ENCODE data around the gene SORD.
A peak's percentile ranks its signal among the peaks of the same experiment; 100 is the strongest.
"Not testable (repeated sequence)": the region's sequence is repeated elsewhere in the genome, so short reads cannot be mapped to it uniquely, and the experiment has no call there.

SORD gene

DNA sequence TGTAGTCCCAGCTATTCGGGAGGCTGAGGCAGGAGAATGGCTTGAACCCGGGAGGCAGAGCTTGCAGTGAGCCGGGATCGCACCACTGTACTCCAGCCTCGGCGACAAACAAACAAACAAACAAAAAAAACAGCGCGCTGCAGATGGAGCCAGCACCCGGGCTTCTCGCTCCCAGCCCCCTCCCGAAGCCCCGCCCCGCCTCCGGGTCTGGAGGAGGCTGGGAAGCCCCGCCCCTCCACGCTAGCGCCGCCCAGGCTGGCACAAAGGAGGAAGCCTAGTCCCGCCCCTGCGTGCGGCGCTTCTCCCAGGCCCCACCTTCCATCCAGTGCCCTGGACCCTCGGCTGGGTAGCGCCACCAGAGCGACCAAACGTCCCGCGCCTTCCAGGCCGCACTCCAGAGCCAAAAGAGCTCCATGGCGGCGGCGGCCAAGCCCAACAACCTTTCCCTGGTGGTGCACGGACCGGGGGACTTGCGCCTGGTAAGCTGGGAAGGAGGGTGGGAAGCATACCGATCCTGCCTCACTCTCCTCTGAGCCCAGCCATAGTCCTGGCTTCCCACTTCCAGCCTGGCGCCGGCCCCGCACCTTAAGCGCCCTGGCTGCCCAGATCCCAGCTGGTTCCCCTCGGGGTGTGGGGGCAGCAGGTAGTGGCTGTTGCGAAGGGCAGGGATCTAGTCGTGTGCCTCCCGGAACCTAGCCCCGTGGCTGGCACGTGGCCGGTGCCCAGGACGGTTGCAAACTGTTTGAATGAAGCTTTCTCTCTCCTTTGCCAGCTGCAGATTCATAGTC is at the start of gene SORD:
Gene SORD (plus strand): TSS at position 325 of the 788 bp plus-strand sequence. CDS start 89 bp downstream, at position 414.
- TF ChIP-seq CTCF (IDR thresholded peaks at IDR 0.05; ENCODE audit: control extremely low read depth, extremely low read depth, low read depth, missing control alignments): no peak
- CTCF ChIA-PET: interaction anchor here (0.6 to 3.2 kb wide), 4 partner anchors 13 to 95 kb away, joined by 3 to 15 read pairs (median 6); no protein-coding TSS in a partner anchor
- POLR2A ChIA-PET: no interaction called here
- DNase-seq (ENCODE audit: extremely low spot score): peak; percentile 98

DNA sequence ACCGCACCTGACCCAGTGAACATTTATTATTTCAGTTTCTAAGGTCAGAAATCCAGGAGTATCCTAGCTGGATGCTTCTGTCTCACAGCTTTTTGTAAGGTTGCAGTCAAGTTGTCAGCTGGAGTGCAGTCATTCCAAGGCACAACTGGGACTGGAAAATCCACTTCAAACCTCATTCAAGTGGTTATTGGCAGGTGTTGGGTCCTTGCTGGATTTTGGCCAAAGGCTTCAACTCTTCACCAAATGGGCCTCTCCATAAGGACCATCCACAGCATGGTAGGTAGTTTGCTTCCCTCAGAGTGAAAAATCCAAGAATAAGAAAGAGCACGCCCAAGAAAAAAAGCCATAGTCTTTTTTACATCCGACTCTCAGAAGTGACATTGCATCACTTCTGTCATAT is 46.8 kb upstream of the SORD start:
- DNase-seq (ENCODE audit: extremely low spot score); POLR2A ChIA-PET; CTCF ChIA-PET: not testable (repeated sequence)

DNA sequence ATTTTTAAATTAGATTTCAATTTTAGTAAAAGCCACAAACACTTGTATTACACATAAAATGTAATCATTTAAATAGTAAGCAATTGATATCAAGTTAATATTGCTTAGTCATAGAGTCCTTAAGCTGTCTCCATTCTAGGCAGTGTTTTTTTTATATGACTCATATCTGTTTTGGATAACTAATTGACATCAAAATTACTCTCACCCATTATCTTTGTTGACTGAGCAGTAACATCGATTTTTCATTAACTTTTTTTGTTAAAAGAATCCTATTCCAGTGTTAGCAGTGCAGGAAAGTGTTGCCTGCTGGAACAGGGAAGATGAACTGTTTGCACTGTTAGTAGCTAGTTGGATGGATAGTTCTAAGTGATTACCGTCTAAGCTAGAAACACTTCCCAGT is 45.2 kb upstream of the SORD start:
- CTCF ChIA-PET: interaction anchor here (1.8 kb wide), 1 partner anchor 140 kb away, joined by 9 read pairs; no protein-coding TSS in a partner anchor
- POLR2A ChIA-PET: not testable (repeated sequence)

DNA sequence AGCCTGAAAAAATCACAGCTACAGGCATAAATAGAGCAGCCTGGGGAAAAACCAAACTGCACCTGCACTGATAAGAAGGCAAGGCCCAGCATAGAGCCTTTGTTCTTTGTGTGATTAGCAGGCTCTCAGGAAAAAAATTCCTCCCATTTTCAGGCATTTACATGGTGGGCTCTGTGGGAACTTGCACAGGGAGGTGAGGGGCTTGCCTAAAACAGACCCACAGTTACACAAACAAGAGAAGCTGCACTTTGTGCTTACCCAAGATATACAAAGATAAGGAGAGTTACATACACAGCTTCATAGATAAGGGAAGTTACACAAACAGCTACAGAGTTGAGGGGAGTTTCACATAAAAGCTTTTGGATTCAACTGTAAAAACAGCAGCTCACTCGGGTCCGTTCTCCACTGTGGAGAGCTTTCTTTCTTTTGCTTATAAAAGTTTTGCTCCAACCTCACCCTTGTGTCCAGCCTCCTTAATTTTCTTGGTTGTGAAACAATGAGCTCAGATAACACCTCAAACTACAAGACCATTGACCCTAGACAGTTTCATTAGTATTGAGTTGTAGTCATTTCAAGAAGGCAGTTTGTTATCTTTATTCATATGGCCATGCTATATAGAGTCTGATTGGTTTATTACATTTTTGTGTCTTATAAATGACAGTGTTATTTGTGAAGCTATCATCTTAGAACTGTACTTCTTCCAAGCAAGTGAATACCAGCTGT is 43.2 kb upstream of the SORD start:
- POLR2A ChIA-PET; DNase-seq (ENCODE audit: extremely low spot score): not testable (repeated sequence)
- CTCF ChIA-PET: interaction anchor here (1.1 kb wide), 1 partner anchor 138 kb away, joined by 4 read pairs; no protein-coding TSS in a partner anchor

More for the DNA sequence above, 45.2 kb upstream of the SORD start:
- not testable (repeated sequence) for DNase-seq (ENCODE audit: extremely low spot score)

- POLR2A ChIA-PET; CTCF ChIA-PET; DNase-seq (ENCODE audit: extremely low spot score): not testable (repeated sequence)
These were observed 38.9 kb upstream of the SORD start for GRCh38 chr15:44984144-44984543.

DNA sequence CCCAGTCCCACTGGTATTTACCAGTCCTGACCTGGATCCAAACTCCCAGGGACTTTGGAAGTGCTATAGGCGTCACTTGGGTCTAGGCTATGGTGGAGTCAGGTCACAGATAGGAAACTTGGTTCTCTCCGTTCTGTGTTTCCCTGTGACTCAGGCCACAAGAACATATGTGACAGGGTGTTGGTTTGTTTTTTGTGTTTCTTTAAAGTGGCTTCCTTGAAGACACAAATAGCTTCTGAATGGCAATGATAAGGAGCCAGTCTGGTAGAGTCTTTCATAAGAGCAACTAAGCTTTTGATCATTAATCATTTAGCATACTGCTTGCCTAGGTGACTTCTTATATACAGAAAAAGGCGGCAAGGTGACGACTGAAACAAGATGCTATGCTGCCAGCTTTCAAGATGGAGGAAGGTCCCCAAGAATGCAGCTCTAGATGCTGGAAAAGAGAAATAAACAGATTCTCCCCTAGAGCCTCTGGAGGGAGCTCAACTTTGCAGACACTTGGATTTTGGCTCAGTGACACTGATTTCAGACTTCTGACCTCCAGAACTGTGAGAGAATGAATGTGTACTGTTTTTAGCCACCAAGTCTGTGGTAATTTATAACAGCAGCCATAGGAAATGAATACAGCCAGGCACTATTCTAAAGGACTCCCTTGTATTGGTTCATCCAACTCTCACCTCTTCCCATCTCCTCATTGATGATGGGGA is 36.5 kb upstream of the SORD start:
- CTCF ChIA-PET: interaction anchor here (1.0 kb wide), 1 partner anchor 51 kb away, joined by 5 read pairs; no protein-coding TSS in a partner anchor
- DNase-seq (ENCODE audit: extremely low spot score); POLR2A ChIA-PET: not testable (repeated sequence)

DNA sequence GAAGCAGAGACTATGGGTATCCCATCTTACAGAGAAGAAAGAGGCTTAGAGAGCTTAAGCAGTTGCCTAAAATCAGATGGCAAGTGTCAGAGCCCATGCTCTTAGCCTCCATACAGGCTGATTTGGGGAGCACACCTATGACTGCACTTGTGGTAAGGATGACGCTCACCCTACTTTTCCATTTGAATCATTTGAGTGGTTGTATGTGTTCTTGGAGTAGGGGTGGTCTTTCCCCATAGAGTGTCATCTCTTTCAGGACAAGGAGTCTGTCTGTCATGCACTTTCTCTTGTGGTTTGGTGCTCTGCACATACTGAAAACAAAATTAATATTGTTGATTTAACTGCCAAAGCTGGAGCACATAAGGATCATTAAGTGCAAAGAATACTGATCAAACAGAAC is 35.3 kb upstream of the SORD start:
- POLR2A ChIA-PET; DNase-seq (ENCODE audit: extremely low spot score); CTCF ChIA-PET: not testable (repeated sequence)

DNA sequence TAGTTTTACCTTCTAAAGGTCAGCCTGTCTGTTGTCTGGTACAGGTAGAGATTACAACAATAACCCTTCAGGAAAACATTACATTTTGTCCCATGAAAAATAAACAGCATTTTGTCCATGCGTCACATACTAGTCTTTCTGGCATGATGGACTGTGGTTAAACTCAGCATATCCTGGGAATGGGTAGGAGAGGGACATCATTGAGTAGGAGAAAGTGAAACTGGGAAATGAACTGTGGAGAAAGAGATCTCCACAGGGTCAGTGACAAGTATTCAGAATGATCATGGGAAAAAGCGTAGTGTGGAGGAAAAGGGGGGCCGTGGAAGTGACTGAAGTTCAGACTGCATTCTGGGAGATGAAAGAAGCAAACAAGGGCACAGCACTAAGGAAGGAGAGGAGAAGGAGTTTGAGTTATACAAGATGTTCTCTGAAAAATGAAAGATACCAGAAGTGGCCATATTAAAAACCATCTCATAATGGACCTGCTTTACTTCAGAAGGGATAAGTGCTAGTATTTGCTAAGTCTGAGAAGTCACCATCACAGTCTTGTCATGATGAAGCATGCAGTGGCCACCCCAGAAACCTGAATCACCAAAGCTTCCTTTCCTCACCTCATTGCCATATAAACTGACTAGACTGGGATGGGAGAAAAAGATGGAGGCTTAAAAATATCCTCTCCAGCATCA is 34.7 kb upstream of the SORD start:
- POLR2A ChIA-PET; DNase-seq (ENCODE audit: extremely low spot score); CTCF ChIA-PET: not testable (repeated sequence)

DNA sequence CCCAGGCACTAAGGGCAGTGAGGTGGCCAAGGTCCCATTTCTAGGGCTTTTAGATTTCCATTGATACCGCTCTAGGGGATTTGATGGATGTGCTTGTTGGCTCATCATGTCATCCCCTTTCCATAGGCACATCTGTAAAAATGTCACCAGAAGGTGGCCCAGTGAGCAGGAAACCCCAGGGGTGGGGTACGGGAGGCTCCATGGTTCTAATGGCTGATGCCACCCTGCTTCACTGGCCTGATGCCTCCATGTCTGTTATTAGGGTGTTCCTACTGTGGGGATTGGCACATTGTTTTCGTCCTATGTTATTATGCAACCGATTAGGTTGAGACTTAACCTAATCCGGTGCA is 34.1 kb upstream of the SORD start:
- POLR2A ChIA-PET; DNase-seq (ENCODE audit: extremely low spot score); CTCF ChIA-PET: not testable (repeated sequence)

DNA sequence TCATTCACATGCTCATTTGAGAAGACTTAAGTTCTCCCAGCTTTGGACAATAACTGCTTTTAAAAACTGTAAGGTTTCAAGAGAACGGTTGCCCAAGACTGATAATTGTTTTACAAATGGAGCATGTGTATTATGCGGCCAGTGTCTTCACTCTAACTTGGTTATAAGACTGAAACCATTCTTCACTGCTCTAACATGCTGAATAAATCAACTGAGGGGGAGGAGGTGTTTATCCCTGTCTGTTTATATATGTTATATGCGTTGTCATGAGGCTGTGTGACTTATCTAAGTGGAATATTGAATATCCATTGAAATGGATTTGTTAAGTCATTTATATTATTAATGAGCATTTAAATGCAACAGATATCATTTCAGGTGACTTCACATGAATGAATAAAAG is 25.4 kb upstream of the SORD start:
- CTCF ChIA-PET; DNase-seq (ENCODE audit: extremely low spot score); POLR2A ChIA-PET: not testable (repeated sequence)

DNA sequence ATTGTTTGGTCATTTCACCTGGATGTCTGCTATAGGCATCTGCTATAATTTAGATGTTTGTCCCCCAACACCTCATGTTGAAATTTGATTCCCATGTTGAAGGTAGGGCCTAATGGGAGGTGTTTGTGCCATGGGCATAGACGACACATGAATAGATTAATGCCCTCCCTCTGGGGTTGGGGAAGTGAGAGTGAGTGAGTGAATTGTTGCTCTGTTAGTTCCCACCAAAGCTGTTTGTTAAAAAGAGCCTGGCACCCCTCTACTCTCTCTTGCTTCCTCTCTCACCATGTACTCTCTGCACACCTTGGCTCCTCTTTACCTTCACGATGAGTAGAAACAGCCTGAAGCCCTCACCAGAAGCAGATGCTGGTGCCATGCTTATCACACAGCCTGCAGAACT is 23.9 kb upstream of the SORD start:
- ChIA-PET POLR2A (no interaction called here), CTCF (no interaction called here)
- TF ChIP-seq CTCF (IDR thresholded peaks at IDR 0.05; ENCODE audit: control extremely low read depth, extremely low read depth, low read depth, missing control alignments): no peak
- no peak for DNase-seq (ENCODE audit: extremely low spot score)

GRCh38 chr15:45001180-45001579 is 21.8 kb upstream of the SORD start:
- DNase-seq (ENCODE audit: extremely low spot score); CTCF ChIA-PET; POLR2A ChIA-PET: not testable (repeated sequence)

DNA sequence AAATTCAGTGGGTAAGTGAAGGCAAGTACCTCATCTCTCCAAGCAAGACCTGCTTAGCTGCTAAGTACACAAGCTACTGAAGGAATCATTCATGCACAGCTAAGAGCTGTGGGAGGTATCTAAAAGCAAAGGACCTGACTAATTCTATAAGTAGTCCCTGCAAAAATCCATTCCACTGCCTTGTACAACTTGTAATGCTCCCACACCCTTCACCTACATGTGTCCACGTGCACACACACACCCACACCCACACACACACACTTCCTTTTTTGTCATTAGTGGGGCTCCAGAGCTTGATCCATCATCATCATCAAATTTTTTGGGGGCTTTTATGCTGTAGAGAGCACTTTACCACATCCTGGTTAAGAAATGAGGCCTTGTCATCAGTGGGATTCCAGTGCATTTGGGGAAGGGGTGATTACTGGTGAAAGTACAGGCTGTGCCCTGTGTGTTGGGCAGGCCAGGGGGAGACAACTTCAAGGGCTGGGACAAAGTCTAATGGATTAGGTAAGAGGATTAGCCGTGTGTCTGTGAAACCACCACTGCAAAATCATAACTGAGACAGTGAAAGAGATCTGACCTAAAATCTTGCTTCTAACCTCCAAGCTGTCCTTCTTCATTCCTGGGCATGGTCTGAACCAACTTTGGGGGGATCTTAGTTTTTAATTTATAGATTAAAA is 19.1 kb upstream of the SORD start:
- peak; percentile 28 for DNase-seq (ENCODE audit: extremely low spot score)
- CTCF ChIA-PET: interaction anchor here (1.0 to 1.6 kb wide), 2 partner anchors 10 to 33 kb away, joined by 4 to 5 read pairs; no protein-coding TSS in a partner anchor
- POLR2A ChIA-PET: not testable (repeated sequence)

- DNase-seq (ENCODE audit: extremely low spot score); POLR2A ChIA-PET: not testable (repeated sequence)
- CTCF ChIA-PET: interaction anchor here (0.8 to 1.6 kb wide), 2 partner anchors 9 to 19 kb away, joined by 3 to 4 read pairs; no protein-coding TSS in a partner anchor
These were observed 18.3 kb upstream of the SORD start for GRCh38 chr15:45004590-45005175.
